ENCODE results near the gene LRRC58. TPM values are rescaled to one million over a fixed set of nuclear protein-coding genes. Genes with fewer than 3 reads are reported as not detected.
"Not testable (repeated sequence)": the region's sequence is repeated elsewhere in the genome, so short reads cannot be mapped to it uniquely, and the experiment has no call there.

LRRC58 gene
- total RNA-seq, 2 donors from 2014 or later, result 12.0 to 13.6 TPM

DNA sequence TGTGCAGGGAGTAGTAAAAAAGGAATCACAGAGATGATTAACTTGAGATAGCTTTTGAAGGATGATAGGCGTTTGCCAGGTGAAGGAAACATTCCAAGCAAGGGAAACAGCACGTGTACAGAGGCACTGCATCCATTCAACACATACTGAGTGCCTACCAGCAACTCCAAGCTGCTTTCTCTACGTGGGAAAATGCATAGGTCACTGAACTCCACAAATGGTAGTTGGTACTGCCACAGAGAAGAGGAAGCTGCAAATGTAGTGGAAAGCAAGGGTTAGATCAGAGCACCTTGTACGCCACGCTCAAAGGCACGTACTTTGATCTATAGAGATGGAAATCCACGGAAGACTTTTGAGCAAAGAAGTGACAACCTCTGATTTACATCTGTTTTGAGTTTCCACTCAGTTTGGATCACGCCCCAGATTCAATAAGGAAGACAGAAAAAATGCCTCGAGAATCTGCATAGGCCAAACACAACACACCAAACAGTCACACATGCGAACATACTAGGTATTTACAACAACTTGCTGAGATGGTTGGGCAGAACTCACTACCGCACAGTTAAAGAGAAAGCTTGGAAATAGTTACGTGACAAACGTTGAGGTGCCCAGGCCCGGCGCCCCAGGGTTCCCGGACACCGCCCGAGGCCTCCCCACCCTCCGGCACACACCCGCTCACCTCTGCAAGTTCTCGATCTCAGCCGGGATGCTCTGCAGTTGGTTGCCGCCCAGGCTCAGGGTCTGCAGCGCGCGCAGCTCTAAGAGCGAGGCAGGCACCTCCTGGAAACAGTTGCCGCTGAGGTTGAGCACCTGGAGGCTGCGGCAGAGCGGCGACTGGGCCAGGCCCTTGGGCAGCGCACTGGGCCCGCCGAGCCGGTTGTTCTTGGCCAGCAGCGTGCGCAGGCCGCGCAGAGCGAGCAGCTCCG lies 826 bp downstream of the LRRC58 start:
- intact Hi-C loops (cut with DNase I), result no loop called here
- no peak for ATAC-seq
- DNase-seq, result no peak

DNA sequence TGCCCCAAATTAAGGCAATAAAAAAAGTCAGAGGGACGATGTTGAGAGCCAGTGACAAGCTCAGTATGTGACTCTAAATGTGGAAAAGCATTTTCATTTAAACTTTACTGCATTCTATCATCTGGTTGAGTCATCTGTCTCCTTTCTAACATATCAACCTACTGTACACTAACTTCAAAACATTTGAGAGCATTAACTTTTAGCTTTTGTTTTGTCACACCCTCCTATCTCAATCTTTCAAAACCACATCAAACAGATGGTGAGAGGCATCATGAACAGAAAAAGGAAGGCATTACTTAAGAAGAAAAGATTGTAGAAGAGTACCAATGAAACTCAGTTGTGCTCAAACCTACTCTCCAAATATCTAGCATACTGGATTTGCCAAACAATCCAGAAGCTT lies 4.8 kb downstream of the LRRC58 start:
- ATAC-seq (no peak), DNase-seq (no peak)
- intact Hi-C loops (cut with DNase I), result no loop called here

DNA sequence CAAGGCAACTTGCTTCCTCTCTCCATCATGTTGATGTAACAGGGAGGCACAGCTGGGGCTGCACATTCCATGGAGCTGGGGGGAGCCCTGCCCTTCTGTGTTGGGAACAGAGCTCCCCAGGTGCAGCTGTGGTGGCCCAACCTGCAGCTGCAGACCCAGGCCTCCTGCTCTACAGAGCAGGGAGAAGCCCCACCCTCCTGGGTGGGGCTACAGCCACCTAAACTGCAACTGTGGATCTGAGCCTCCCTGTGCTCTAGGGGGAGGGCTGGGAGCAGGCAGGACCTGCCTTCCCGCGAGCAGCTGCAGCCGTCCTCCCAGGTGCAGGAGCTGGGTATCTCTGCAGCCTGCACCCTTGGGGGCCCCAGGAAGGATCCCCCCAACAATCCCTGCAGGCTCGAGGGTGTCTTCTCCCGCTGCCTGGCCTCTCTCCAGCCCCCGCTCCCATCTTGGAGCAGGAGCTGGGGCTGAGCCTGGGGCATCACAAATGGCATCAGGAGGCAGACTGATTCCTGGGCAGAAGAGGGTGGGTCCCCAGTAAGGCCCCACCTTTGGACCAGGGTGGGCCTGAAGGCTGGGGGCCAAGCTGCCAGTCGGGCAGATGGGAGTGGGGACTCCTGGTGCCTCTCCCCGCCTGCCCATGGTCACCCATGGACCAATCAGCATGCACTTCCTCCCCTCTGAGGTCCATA lies 7.4 kb downstream of the LRRC58 start:
- intact Hi-C loops (cut with DNase I), result no loop called here
- ATAC-seq, result no peak
- DNase-seq, result no peak

DNA sequence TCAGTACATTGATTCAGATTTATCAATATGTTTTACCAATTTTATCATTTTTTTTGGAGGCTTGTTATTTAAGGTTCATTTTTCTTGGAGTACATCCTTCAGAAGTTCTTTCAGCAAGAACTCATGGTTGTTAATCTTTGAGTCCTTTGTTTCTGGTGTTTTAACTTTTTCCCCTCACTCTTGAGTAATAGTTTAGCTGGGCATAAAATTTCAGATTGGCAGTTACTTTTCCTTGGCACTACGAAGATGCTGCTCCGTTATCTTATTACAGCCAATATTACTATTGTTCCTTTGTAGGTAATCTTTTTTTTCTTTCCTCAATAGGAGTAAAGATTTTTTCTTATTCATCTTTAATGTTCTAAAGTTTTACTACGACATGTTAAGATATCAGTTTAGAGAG lies 9.8 kb downstream of the LRRC58 start:
- DNase-seq, result no peak
- intact Hi-C loops (cut with DNase I), result no loop called here
- no peak for ATAC-seq

DNA sequence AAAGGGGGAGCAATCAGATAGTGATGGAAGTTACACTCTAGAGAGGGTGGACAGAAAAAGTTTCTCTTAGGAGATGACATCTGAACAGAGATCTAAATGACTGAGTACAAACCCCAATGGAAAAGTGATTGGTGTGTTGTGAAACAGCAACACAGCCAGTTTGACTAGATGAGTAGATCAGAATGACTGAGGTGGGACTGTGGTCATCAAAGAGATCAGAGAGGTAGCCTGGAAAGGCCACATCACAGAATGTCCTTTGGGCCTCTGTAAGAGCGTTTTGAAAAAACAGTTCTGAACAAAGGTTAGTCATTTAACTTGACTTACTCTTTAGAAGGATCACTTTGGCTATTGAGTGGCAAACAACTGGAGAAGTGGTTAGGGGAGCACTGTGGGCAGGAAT lies 10.6 kb downstream of the LRRC58 start:
- DNase-seq, result no peak
- ATAC-seq, result no peak
- intact Hi-C loops (cut with DNase I), result no loop called here

DNA sequence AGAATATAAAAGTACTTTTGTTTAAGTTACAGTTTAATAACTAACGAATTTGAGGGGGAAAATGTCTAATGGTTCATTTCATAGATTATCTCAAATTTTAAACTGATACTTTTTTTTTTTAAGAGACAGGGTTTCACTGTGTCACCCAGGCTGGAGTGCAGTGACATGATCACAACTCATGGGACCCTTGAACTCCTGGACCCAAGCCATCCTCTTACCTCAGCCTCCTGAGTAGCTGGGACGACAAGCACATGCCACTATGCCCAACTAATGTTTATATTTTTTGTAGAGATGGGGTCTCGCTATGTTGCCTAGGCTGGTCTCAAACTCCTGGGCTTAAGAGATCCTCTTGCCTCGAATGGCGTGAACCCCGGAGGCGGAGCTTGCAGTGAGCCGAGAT lies 16.5 kb downstream of the LRRC58 start:
- DNase-seq (no peak), ATAC-seq (no peak)
- intact Hi-C loops (cut with DNase I), result no loop called here

DNA sequence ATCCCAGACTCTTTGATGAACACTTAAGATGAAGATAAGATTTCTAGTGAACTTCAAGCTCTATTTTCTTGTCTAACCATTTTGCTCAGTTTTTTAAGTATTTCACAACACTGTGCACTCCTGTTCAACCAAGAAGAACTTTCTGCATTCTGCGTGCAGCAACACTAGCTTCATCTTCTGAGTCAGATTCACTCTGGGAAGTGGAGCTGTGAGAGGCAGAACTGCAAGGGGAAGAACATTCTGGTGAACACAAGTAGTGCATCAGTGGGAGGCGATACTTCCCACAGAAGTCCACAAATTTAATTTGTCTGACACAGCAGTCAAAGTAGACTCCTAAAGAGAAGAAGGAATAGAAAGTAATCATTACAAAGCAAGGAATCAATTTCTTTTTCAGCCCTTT lies 18.1 kb downstream of the LRRC58 start:
- ATAC-seq (no peak), DNase-seq (no peak)
- intact Hi-C loops (cut with DNase I), result no loop called here

DNA sequence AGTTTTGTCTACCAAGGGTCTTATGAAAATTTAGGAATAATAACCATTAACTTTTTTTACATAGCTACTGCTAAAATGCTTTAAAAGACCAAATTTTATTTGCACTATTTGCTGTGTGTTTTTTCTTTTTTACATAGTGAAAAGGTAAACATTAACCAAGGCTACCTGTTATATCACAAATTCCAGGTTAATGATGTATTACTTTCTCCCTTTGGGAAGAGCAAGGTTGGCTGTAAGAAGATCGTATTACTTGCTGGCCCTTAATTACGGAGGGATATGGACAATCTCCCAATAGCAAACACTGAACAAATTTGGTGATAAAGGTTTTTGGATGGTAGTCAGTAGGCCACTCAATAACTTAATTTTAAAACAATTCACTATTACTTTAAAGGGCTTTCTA lies 22.4 kb downstream of the LRRC58 start:
- DNase-seq (no peak), ATAC-seq (no peak)
- intact Hi-C loops (cut with DNase I), result no loop called here

DNA sequence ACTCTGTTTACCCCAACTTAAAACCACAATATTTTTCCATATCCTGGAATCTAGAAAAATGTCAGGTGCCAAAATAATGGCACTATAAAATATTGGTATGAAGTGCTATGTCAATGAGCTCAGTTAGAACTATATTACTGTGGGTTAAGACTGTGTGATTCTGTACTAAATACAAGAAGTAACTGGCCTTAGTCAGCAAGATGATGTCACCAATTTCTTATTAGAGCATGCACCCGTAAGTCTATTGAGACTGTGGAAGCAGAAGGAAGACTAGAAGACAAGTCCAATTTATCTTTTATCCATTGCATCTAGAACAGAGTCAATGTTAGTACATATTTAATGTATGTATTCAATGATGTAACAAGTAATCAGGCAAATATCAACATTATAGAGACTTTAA lies 25.0 kb downstream of the LRRC58 start:
- no peak for ATAC-seq
- intact Hi-C loops (cut with DNase I), result no loop called here
- DNase-seq, result no peak

DNA sequence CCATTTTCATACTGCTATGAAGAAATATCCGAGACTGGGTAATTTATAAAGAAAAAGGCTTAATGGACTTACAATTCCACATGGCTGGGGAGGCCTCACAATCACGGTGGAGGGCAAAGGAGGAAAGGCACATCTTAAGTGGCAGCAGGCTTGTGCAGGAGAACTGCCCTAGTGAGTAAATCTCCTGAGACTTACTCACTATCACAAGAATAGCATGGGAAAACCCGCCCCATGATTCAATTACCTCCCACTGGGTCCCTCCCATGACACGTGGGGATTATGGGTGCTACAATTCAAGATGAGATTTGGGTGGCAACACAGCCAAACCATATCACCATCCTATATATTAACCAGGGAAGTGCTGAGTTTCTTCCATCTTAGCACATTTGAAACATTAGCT lies 25.4 kb downstream of the LRRC58 start:
- ATAC-seq; DNase-seq; intact Hi-C loops (cut with DNase I): not testable (repeated sequence)

DNA sequence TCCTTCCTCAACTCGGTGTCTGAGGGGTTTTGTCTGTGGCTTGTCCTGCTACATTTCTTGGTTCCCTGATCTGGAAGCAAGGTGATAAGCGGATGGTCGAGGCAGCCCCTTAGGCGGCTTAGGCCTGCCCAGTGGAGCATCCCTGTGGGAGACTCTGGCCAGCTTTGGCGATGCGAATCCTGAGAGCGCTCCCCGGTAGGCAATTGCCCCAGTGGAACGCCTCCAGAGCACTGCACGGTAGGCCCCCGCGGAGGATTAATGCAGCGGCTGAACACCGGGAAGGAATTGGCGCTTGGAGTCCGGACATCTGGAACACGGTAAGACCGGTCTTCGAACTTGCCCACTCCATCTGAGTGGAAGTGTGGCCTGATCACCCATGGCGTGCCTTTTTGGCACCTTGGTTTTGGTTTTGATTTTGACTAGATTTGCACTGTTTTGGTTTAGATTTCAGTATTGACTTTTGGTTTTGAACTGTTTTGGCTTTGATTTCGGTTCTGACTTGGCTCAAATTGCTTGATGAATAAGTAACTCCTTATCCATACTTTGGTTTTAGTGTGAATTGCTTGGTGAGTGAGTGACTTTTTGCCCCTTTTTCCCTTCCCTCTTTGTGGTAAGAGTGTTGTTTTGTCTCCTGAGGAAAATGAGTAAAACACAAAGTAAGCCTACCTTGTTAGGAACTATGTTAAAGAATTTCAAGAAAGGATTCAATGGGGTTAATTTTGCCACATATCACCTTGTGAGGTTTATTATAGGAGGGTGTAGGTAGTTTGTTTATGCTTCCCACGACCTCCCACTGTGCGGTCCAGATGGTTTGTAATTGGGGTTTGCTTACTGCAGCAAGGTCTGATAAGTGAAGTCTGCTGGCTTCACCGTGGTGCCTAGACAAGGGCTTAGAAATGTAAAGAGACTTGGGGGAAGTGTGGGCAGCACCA lies 37.0 kb downstream of the LRRC58 start:
- ATAC-seq, result no peak
- no peak for DNase-seq
- intact Hi-C loops (cut with DNase I), result no loop called here

DNA sequence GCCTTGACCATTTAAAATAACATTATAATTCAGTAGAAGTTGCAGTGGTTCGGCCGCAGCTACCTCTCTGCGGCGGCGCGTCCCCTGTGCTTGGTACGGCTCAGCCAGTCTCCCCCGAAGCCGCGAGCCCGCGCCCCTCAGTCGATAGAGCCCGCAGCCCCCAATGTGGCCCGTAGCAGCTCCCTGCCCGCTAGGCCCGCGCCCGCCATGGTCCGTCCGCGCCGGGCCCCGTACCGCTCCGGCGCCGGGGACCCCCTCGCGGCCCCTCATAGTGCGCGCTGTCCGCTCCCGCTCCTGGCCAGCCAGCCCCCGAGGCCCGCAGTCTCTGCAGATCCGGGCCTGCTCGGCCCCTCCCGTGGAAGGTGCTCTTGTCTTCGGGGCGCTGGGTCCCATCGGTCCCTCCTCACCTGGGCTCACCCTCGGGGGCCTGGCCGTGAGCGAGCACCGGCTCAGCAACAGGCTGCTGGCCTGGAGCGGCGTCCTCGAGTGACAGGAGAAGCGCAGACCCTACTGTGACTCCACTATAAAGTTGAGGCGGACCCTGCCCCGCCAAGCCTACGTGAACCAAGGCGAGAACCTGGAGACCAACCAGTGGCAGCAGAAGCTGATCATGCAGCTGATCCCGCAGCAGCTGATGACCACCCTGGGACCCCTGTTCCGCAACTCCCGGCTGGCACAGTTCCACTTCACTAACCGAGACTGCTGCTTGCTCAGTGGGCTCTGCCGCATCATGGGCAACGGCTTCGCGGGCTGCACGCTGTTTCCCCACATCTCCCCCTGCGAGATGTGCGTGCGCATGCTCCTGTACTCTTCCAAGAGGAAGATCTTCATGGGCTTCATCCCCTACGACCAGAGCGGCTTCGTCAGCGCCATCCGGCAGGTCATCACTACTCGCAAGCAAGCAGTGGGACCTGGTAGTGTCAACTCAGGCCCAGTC lies 42.4 kb downstream of the LRRC58 start:
- ATAC-seq, result no peak
- intact Hi-C loops (cut with DNase I), result no loop called here
- DNase-seq, result no peak

DNA sequence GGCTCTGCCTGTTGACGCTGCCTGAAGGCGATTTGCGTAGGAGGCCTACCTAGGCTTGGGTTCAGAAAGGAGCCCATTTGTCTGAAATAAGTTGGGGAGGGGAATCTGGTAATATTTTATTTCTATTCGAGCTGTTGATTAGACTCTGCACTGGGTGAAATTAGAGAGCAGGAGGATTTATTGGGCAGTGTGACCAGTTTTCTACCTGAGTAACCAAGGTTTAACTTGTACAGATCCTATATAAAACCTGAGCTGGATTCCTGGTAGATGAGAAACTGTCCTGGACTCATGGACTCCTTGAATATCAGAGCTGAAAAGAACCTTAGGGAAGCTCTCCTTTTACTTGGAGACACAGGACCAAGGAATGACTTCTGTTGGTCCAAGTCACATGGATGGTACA lies 44.5 kb downstream of the LRRC58 start:
- no peak for DNase-seq
- ATAC-seq, result no peak
- intact Hi-C loops (cut with DNase I), result no loop called here

DNA sequence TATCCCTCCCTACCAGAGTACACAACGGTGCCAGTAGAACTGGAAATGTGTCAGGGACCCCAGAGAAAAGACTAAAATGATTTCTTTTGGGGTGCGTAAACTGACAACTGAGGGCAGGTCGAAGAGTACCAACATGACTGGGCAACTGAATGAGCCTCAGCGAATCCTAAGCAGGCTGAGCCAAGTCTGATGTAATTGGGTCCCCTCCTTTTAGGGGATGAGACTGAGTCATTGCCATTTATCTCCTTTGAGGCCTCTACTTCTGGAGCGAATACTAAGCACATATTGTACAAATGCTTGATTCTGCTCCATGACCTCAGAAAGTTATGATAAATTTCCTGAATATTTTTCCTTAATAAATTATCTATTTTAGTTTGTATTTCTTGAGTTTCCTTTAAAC lies 46.8 kb downstream of the LRRC58 start:
- intact Hi-C loops (cut with DNase I), result no loop called here
- ATAC-seq (peak; percentile 84 to 87), DNase-seq (peak; percentile 32)

DNA sequence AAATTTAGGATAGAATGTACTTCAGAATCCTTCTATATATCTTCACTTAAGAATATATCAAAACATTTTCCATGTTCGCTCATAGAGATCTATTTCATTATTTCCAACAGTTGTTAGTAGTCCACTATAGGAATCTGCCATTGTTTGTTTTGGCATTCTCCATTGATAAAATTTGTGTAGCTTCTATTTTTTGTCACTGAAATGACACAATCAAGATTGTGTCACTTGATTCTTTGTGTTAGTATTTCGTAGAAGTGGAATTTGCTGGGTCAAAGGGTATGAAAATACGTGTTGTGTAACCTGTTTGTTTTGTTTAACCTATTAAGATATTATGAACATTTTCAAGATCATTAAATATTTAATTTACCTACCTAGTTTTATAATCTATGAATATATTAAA lies 48.2 kb downstream of the LRRC58 start:
- intact Hi-C loops (cut with DNase I), result no loop called here
- ATAC-seq (no peak), DNase-seq (no peak)

DNA sequence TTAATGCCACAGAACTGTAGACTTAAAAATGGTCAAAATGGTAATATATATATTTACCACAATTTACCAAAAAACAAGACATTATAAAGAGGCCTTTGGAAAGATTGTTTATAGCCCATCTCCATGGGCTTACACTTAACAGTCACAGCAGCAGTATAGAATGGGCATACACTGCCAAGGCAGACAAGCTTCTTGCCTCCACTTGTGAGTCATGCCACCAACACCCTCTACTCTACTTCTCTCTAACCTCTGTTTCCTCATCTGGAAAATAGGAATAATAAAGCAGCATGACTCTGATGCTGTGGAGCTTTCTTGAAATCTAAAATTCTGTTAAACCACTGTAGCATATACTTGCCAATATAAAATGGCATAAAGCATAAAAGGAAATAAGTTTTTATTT lies 49.8 kb downstream of the LRRC58 start:
- no peak for ATAC-seq
- intact Hi-C loops (cut with DNase I), result no loop called here
- DNase-seq, result no peak

DNA sequence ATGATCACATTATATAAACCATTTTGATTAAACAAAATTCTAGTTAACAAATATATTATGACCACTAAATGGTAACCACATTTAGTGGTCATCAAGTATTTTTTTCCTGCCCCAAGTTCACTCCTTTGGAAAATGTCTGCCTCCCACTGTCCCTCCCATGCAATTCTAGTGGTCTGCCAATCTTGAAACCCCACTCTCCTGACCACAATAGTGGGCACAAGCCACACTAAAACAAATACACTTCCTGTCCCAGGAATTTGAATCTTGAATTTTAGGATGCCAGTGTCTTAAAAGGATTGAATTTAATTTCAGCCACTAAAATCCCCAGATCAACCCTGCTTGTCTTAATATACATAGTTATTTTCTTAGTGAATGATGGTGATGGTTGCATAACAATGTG lies 50.2 kb downstream of the LRRC58 start:
- intact Hi-C loops (cut with DNase I), result no loop called here
- ATAC-seq (no peak), DNase-seq (no peak)

DNA sequence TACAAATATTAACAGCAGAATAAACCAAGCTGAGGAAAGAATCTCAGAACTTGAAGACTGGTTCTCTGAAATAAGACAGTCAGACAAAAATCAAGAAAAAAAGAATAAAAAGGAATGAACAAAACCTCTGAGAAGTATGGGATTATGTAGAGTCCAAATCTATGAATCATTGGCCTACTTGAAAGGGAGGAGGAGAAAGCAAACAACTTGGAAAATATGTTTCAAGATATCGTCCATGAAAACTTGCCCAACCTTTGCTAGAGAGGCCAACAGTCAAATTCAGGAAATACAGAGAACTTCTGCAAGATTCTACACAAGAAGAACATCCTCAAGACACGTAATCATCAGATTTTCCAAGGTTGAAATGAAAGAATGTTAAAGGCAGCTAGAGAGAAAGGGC lies 57.6 kb downstream of the LRRC58 start:
- peak in 1 of 2 donors; percentile 47 for ATAC-seq
- DNase-seq; intact Hi-C loops (cut with DNase I): not testable (repeated sequence)

DNA sequence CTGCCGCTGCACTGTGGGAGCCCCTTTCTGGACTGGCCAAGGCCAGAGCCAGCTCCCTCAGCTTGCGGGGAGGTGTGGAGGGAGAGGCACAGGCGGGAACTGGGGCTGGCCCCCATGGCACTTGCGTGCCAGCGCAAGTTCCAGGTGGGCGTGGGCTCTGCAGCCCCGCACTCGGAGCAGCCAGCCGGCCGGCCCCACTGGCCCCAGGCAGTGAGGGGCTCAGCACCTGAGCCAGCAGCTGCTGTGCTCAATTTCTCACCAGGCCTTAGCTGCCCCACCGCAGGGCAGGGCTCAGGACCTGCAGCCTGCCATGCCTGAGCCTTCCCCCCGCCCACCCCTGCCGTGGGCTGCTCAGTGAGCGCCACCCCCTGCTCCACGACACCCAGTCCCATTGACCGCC lies 59.5 kb downstream of the LRRC58 start:
- no peak for ATAC-seq
- intact Hi-C loops (cut with DNase I), result no loop called here

More for the DNA sequence above, 59.5 kb downstream of the LRRC58 start:
- DNase-seq, result no peak

All from left cardiac atrium (tissue), 4 donors.